Measurements from ENCODE around the gene ADK. TPM values are rescaled to one million over a fixed set of nuclear protein-coding genes. Genes with fewer than 3 reads are reported as not detected.
"Not testable (repeated sequence)": the region's sequence is repeated elsewhere in the genome, so short reads cannot be mapped to it uniquely, and the experiment has no call there.

Gene ADK
- total and polyA plus RNA-seq, 10 donors, result 11.1 to 40.5 (median 32.1) TPM

- no peak for DNase-seq
- whole genome bisulfite sequencing, 5 donors, result 48 to 67% (median 53%) methylated on average over 1 of the region's 1 CpG
- Histone ChIP-seq H3K4me3 (no peak overlapping the region), H3K9me3 (peaks cover 0 to 10% (median 4%) of the 10 kb centered on the region in 8 donors), H3K27ac (no peak overlapping the region), H3K4me1 (no peaks in the 10 kb centered on the region), H3K36me3 (peaks cover 0 to 11% (median 0%) of the 10 kb centered on the region in 6 donors), H3K27me3 (replicated peaks in 1 of 7) (no peaks in the 10 kb centered on the region)
- intact Hi-C loops (cut with DNase I; ENCODE audit: low total_unique reads), result no loop called here
- no peak for TF ChIP-seq CTCF (IDR thresholded peaks at IDR 0.05 in 8 of 11, conservative IDR thresholded peaks at IDR 0.05 in 3 of 11)
- TF ChIP-seq POLR2A (IDR thresholded peaks at IDR 0.05), result no peak
- TF ChIP-seq POLR2AphosphoS5 (IDR thresholded peaks at IDR 0.05), result no peak
Observed at GRCh38 chr10:74460812-74461211, 309.8 kb downstream of the ADK start.

- intact Hi-C loops (cut with DNase I; ENCODE audit: low total_unique reads), result no loop called here
- Histone ChIP-seq H3K4me1 (no peaks in the 10 kb centered on the region), H3K9me3 (peaks cover 0 to 4% (median 0%) of the 10 kb centered on the region in 8 donors), H3K4me3 (no peak overlapping the region), H3K27me3 (replicated peaks in 1 of 7) (no peaks in the 10 kb centered on the region), H3K36me3 (peaks cover 0 to 18% (median 0%) of the 10 kb centered on the region in 6 donors), H3K27ac (no peak overlapping the region)
- WGBS, 5 donors, result 95 to 99% (median 97%) methylated on average over 7 of the region's 7 CpGs
- TF ChIP-seq POLR2AphosphoS5 (IDR thresholded peaks at IDR 0.05), result no peak
- TF ChIP-seq POLR2A (IDR thresholded peaks at IDR 0.05), result no peak
- no peak for TF ChIP-seq CTCF (IDR thresholded peaks at IDR 0.05 in 8 of 11, conservative IDR thresholded peaks at IDR 0.05 in 3 of 11)
- DNase-seq, result no peak
Observed at GRCh38 chr10:74474022-74474713, 323.1 kb downstream of the ADK start.

- DNase-seq; H3K27me3 ChIP-seq (replicated peaks in 1 of 7); H3K4me3 ChIP-seq; H3K27ac ChIP-seq; H3K36me3 ChIP-seq; intact Hi-C loops (cut with DNase I; ENCODE audit: low total_unique reads); H3K4me1 ChIP-seq; H3K9me3 ChIP-seq: not testable (repeated sequence)
- 94 to 96% (median 94%) methylated on average over 10 of the region's 10 CpGs for WGBS, 5 donors
Observed at GRCh38 chr10:74476162-74476706, 325.2 kb downstream of the ADK start.

- H3K4me3 ChIP-seq, result no peak overlapping the region
- 97 to 100% (median 100%) methylated on average over 1 of the region's 1 CpG for WGBS, 5 donors
- H3K9me3 ChIP-seq, result peaks cover 0 to 19% (median 6%) of the 10 kb centered on the region in 8 donors
- DNase-seq, result no peak
- H3K27ac ChIP-seq, result no peak overlapping the region
- H3K4me1 ChIP-seq, result no peaks in the 10 kb centered on the region
- intact Hi-C loops (cut with DNase I; ENCODE audit: low total_unique reads), result no loop called here
- H3K36me3 ChIP-seq, result peaks cover 0 to 28% (median 0%) of the 10 kb centered on the region in 6 donors
- TF ChIP-seq CTCF (IDR thresholded peaks at IDR 0.05 in 8 of 11, conservative IDR thresholded peaks at IDR 0.05 in 3 of 11) (no peak), POLR2A (IDR thresholded peaks at IDR 0.05) (no peak), POLR2AphosphoS5 (IDR thresholded peaks at IDR 0.05) (no peak)
- H3K27me3 ChIP-seq (replicated peaks in 1 of 7), result no peaks in the 10 kb centered on the region
Observed at GRCh38 chr10:74480778-74481177, 329.8 kb downstream of the ADK start.
